Activated CD4-positive, alpha-beta T cell treated with anti-CD3 and anti-CD28 coated beads for 36 hours (primary cell): ENCODE data around the gene MKS1. TPM values are rescaled to one million over a fixed set of nuclear protein-coding genes. Genes with fewer than 3 reads are reported as not detected.

ENCODE experiments used
- ATAC-seq: fragments of 200-7000 bp; cut with Tn5 transposase; one replicate; pipeline ENCODE4 v1.10.0; 2021; ENCODE audit warnings: mild to moderate bottlenecking, moderate library complexity
- CTCF ChIA-PET: fragments of 350-600 bp; sonication (Branson Sonifier 250); formaldehyde crosslinking; loops from one replicate; lab custom pipeline; 2021; ENCODE audit warnings: antibody characterized with exemption; lab: Charles Lee
- POLR2A ChIA-PET: fragments of 350-600 bp; sonication (Branson Sonifier 250); formaldehyde crosslinking; loops from one replicate; lab custom pipeline; 2021; ENCODE audit warnings: antibody characterized with exemption, inconsistent platforms; lab: Charles Lee
- DNase-seq: peaks from one replicate; pipeline ENCODE4 v3.0.0-alpha.2; 2020
- H3K27ac Mint-ChIP-seq: one replicate; pipeline ENCODE4 v1.8.0; 2021; ENCODE audit warnings: mixed read lengths
- H3K27me3 Mint-ChIP-seq: one replicate; pipeline ENCODE4 v1.8.0; 2021; ENCODE audit warnings: mixed read lengths
- H3K36me3 Mint-ChIP-seq: one replicate; pipeline ENCODE4 v1.8.0; 2021; ENCODE audit warnings: low read depth, mixed read lengths
- H3K4me1 Mint-ChIP-seq: one replicate; pipeline ENCODE4 v1.8.0; 2021; ENCODE audit warnings: mixed read lengths
- H3K4me3 Mint-ChIP-seq: one replicate; pipeline ENCODE4 v1.8.0; 2021; ENCODE audit warnings: mild to moderate bottlenecking, moderate library complexity, mixed read lengths
- H3K9me3 Mint-ChIP-seq: one replicate; pipeline ENCODE4 v1.8.0; 2021; ENCODE audit warnings: low read depth, mixed read lengths
- intact Hi-C, 2 experiments: fragments of 100-400 bp; cut with DNase I in 1 of 2; cut with micrococcal nuclease in 1 of 2; formaldehyde crosslinking; loops; one replicate each; pipeline versions ENCODE4 v1.14.2 to v1.15.1; 2022 to 2024; cut with DNase I, micrococcal nuclease
- total RNA-seq, 2 experiments: library from RNA; stranded (reverse); gene quantifications; one replicate each; pipeline ENCODE4 v1.2.3, GENCODE V29; 2021

The MKS1 gene
- total RNA-seq, 2 experiments from 2014 or later, result 20.4 to 22.5 TPM

GRCh38 chr17:58158181-58158580 lies 60.9 kb downstream of the MKS1 start:
- Mint-ChIP-seq H3K4me3 (no peak overlapping the region), H3K36me3 (no peaks in the 10 kb centered on the region), H3K27ac (no peak overlapping the region), H3K4me1 (peaks cover 37% of the 10 kb centered on the region), H3K9me3 (no peaks in the 10 kb centered on the region), H3K27me3 (no peaks in the 10 kb centered on the region)
- ATAC-seq (no peak), DNase-seq (no peak)
- CTCF ChIA-PET, result no interaction called here
- intact Hi-C loops, result loop anchor here in 1 of 2 experiments (5.0 to 10.0 kb wide), 2 partner anchors 151 to 713 kb away; partner anchors contain the start of gene SRSF1
- POLR2A ChIA-PET, result no interaction called here

DNA sequence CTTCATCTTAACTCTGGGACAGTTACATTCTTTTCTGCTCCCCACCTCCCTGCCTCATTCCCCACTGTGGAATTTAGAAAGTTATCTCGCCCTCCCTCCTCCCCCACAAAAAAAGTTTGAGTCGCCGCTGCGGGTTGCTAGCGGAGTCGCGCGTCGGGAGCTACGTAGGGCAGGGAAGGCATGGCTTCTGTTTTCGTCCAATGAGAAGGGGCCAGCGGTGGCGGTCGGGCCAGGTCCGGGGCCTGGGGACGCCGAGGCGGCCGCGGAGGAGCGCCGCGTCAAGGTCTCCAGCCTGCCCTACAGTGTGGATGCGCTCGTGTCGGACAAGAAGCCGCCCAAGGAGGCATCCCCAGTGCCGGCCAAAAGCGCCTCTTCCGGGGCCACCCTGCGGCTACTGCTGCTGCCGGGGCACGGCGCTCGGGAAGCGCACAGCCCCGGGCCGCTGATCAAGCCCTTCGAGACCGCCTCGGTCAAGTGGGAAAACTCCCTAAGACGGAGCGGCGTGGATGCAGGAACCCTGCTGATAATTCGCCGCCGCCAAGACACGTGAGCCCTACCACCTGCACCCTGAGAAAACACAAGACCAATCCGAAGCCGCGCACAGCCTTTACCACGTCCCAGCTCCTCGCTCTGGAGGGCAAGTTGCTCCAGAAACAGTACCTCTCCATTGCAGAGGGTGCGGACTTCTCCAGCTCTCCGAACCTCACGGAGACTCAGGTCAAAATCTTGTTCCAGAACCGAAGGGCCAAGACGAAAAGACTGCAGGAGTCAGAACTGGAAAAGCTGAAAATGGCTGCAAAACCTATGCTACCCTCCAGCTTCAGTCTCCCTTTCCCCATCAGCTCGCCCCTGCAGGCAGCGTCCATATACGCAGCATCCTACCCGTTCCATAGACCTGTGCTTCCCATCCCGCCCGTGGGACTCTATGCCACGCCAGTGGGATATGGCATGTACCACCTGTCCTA lies 61.9 kb downstream of the MKS1 start:
- Mint-ChIP-seq H3K27me3 (no peaks in the 10 kb centered on the region), H3K4me3 (peak overlapping the region; percentile 83), H3K9me3 (no peaks in the 10 kb centered on the region), H3K4me1 (peaks cover 47% of the 10 kb centered on the region), H3K27ac (peak overlapping the region; percentile 84), H3K36me3 (no peaks in the 10 kb centered on the region)
- ATAC-seq (peak; percentile 90), DNase-seq (peak; percentile 78)
- POLR2A ChIA-PET, result interaction anchor here (0.7 kb wide), 1 partner anchor 61 kb away, joined by 7 read pairs; no protein-coding TSS in a partner anchor
- intact Hi-C loops, result loop anchor here in 1 of 2 experiments (1.0 to 10.0 kb wide), 4 partner anchors 62 to 712 kb away; partner anchors contain the start of genes MKS1, MRPS23 and SRSF1
- CTCF ChIA-PET, result interaction anchor here (0.6 to 1.3 kb wide), 9 partner anchors 11 to 771 kb away, joined by 3 to 7 read pairs (median 3); no protein-coding TSS in a partner anchor

Other genes with a start within 250 kb of the MKS1 start
- 10 to 100 TPM; 21.3 to 26.3 TPM for gene VEZF1, start 231.0 kb downstream of the MKS1 start, total RNA-seq
- 100 to 1,000 TPM; 271 to 368 TPM for gene SRSF1, start 212.0 kb downstream of the MKS1 start, total RNA-seq
- 10 to 100 TPM; 21.3 to 28.3 TPM for gene DYNLL2, start 135.8 kb downstream of the MKS1 start, total RNA-seq
- gene OR4D1, start 70.9 kb downstream of the MKS1 start, total RNA-seq, result under 1 TPM; 0.16 to 0.27 TPM
- gene OR4D2, start 52.3 kb downstream of the MKS1 start, total RNA-seq, result not detected
- not detected for gene EPX, start 26.5 kb downstream of the MKS1 start, total RNA-seq
- gene LPO, start 19.3 kb upstream of the MKS1 start, total RNA-seq, result under 1 TPM in 1 of 2 experiments, not detected in 1; 0.14 TPM
- under 1 TPM in 1 of 2 experiments, not detected in 1; 0.07 TPM for gene MPO, start 61.7 kb upstream of the MKS1 start, total RNA-seq
- 10 to 100 TPM; 11.8 to 12.4 TPM for gene TSPOAP1, start 109.5 kb upstream of the MKS1 start, total RNA-seq
- 100 to 1,000 TPM; 106 to 129 TPM for gene SUPT4H1, start 132.9 kb upstream of the MKS1 start, total RNA-seq
- 1 to 10 TPM in 1 of 2 experiments, under 1 TPM in 1; 0.71 to 1.0 TPM for gene RNF43, start 198.3 kb upstream of the MKS1 start, total RNA-seq